Testis (tissue), 2 donors: Measurements from ENCODE around the gene FZD1.

Experiments
- POLR2A ChIP-seq: fragments of 450-650 bp; IDR thresholded peaks from one replicate; pipeline ENCODE4 v1.6.1; 2017; ENCODE audit warnings: antibody characterized with exemption, mild to moderate bottlenecking, moderate library complexity
- TF ChIP-seq, protein P1 (sequence below), 3 experiments: fragments of 450-650 bp in 2 of 3; fragments of 200-600 bp in 1 of 3; sonication (generic) in 1 of 3; IDR thresholded peaks; one replicate each; pipeline ENCODE4 v1.5.1; 2016 to 2019; ENCODE audit warnings: antibody characterized with exemption in 3 of 3, mild to moderate bottlenecking in 2 of 3, moderate library complexity in 1 of 3

- TF ChIP-seq, protein P1, sequence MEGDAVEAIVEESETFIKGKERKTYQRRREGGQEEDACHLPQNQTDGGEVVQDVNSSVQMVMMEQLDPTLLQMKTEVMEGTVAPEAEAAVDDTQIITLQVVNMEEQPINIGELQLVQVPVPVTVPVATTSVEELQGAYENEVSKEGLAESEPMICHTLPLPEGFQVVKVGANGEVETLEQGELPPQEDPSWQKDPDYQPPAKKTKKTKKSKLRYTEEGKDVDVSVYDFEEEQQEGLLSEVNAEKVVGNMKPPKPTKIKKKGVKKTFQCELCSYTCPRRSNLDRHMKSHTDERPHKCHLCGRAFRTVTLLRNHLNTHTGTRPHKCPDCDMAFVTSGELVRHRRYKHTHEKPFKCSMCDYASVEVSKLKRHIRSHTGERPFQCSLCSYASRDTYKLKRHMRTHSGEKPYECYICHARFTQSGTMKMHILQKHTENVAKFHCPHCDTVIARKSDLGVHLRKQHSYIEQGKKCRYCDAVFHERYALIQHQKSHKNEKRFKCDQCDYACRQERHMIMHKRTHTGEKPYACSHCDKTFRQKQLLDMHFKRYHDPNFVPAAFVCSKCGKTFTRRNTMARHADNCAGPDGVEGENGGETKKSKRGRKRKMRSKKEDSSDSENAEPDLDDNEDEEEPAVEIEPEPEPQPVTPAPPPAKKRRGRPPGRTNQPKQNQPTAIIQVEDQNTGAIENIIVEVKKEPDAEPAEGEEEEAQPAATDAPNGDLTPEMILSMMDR (IDR thresholded peaks at IDR 0.05), result no peak
- TF ChIP-seq POLR2A, result no peak
Measured at GRCh38 chr7:91242097-91242844, 22.0 kb upstream of the FZD1 start.
